GM12878 (cell line): Measurements from ENCODE around the gene FFAR3. TPM values are rescaled to one million over a fixed set of nuclear protein-coding genes. Genes with fewer than 3 reads are reported as not detected.

Experiments
- BCL3 ChIP-seq: IDR thresholded peaks from 2 replicates; pipeline ENCODE4 v1.6.1; 2011; ENCODE audit warnings: borderline replicate concordance, low read depth, mild to moderate bottlenecking, moderate library complexity, low read length; ENCODE audit not compliant: insufficient read depth, poor library complexity, severe bottlenecking
- CREB1 ChIP-seq: IDR thresholded peaks from 2 replicates; pipeline ENCODE4 v1.6.1; 2012; ENCODE audit warnings: low read depth, mild to moderate bottlenecking, inconsistent platforms
- DPF2 ChIP-seq: fragments of 450-650 bp; IDR thresholded peaks from 2 replicates; pipeline ENCODE4 v1.6.1; 2017; ENCODE audit warnings: mild to moderate bottlenecking
- ETV6 ChIP-seq, 2 experiments: fragments of 450-650 bp in 1 of 2; IDR thresholded peaks in 1 of 2; conservative IDR thresholded peaks in 1 of 2; 2 replicates each; pipeline ENCODE4 v1.6.1; 2014; ENCODE audit warnings: antibody characterized with exemption in 1 of 2, borderline replicate concordance in 1 of 2, low read depth in 1 of 2, mild to moderate bottlenecking in 1 of 2, moderate library complexity in 1 of 2
- EZH2 ChIP-seq: IDR thresholded peaks from 2 replicates; pipeline ENCODE4 v1.6.1; 2012; ENCODE audit warnings: low read depth, mild to moderate bottlenecking, control low read depth, inconsistent platforms, low read length, borderline replicate concordance; ENCODE audit not compliant: control insufficient read depth
- HCFC1 ChIP-seq: fragments of 150-350 bp; IDR thresholded peaks from 2 replicates; pipeline ENCODE4 v1.6.1; 2014; ENCODE audit warnings: low read length
- JUND ChIP-seq: IDR thresholded peaks from 2 replicates; pipeline ENCODE4 v1.6.1; 2012; ENCODE audit warnings: low read depth, mild to moderate bottlenecking, low read length, improper control_type of control experiment, moderate library complexity
- LARP7 ChIP-seq: fragments of 450-650 bp; IDR thresholded peaks from 2 replicates; pipeline ENCODE4 v1.6.1; 2017; ENCODE audit warnings: mild to moderate bottlenecking
- MXI1 ChIP-seq: fragments of 150-350 bp; IDR thresholded peaks from 2 replicates; pipeline ENCODE4 v1.6.1; 2011; ENCODE audit warnings: low read depth, mild to moderate bottlenecking, inconsistent platforms, low read length, improper control_type of control experiment
- NR2C1 ChIP-seq: fragments of 450-650 bp; IDR thresholded peaks from 2 replicates; pipeline ENCODE4 v1.6.1; 2017; ENCODE audit warnings: antibody characterized with exemption, mild to moderate bottlenecking, moderate library complexity
- NR2F1 ChIP-seq: fragments of 450-650 bp; conservative IDR thresholded peaks from 2 replicates; pipeline ENCODE4 v1.6.1; 2017; ENCODE audit warnings: mild to moderate bottlenecking
- NRF1 ChIP-seq: conservative IDR thresholded peaks from 2 replicates; pipeline ENCODE4 v1.6.1; 2011; ENCODE audit warnings: mild to moderate bottlenecking, low read depth, low read length, improper control_type of control experiment
- PAX5 ChIP-seq: IDR thresholded peaks from 2 replicates; pipeline ENCODE4 v1.6.1; 2011; ENCODE audit warnings: low read depth, low read length, borderline replicate concordance
- POU2F2 ChIP-seq: IDR thresholded peaks from 3 replicates; pipeline ENCODE4 v1.6.1; 2011; ENCODE audit warnings: low read depth, mild to moderate bottlenecking, low read length, borderline replicate concordance
- RAD51 ChIP-seq: fragments of 450-650 bp; IDR thresholded peaks from 2 replicates; pipeline ENCODE4 v1.6.1; 2016; ENCODE audit warnings: moderate library complexity, mild to moderate bottlenecking, inconsistent platforms
- RUNX3 ChIP-seq: IDR thresholded peaks from 2 replicates; pipeline ENCODE4 v1.6.1; 2012; ENCODE audit warnings: low read length, inconsistent platforms
- SIN3A ChIP-seq: IDR thresholded peaks from 2 replicates; pipeline ENCODE4 v1.6.1; 2012; ENCODE audit warnings: low read depth, low read length, improper control_type of control experiment
- TCF3 ChIP-seq: IDR thresholded peaks from 2 replicates; pipeline ENCODE4 v1.6.1; 2012; ENCODE audit warnings: low read depth, mild to moderate bottlenecking, low read length, borderline replicate concordance; ENCODE audit not compliant: insufficient read depth
- ZBTB4 ChIP-seq: fragments of 450-650 bp; formaldehyde crosslinking; IDR thresholded peaks from 2 replicates; pipeline ENCODE4 v1.4.0; 2022; ENCODE audit warnings: mild to moderate bottlenecking, moderate library complexity
- ZNF24 ChIP-seq: fragments of 450-650 bp; IDR thresholded peaks from 2 replicates; pipeline ENCODE4 v1.6.1; 2017; ENCODE audit warnings: antibody characterized with exemption, mild to moderate bottlenecking
- polyA plus RNA-seq, 11 experiments: library from polyadenylated mRNA; depleted of rRNA in 4 of 11; unstranded in 6 of 11; stranded (reverse) in 5 of 11; fragments of >200 nt; fragmentation: Nextera tagmentation in 4 of 11; fragmentation: Illumina TruSeq in 1 of 11; extraction: Ambion mirVana in 4 of 11; extraction: Trizol in 1 of 11; gene quantifications; 1 replicate in 1 of 11; 2 replicates in 10 of 11; pipeline versions ENCODE4 v1.2.1 to v1.2.3, GENCODE V29; 2011 to 2016; ENCODE audit warnings: inconsistent platforms in 2 of 11, missing spikeins in 2 of 11, low read depth in 1 of 11
- total RNA-seq, 4 experiments: library from RNA; depleted of rRNA in 3 of 4; stranded (reverse); fragments of >200 nt in 3 of 4; fragmentation: Illumina TruSeq in 1 of 4; extraction: Trizol in 1 of 4; gene quantifications; 2 replicates each; pipeline versions ENCODE4 v1.2.1 to v1.2.3, GENCODE V29; 2013 to 2021
- TF ChIP-seq, protein P1 (sequence below): fragments of 450-650 bp; IDR thresholded peaks from 2 replicates; pipeline ENCODE4 v1.6.1; 2017; ENCODE audit warnings: mild to moderate bottlenecking, low read depth, inconsistent platforms; ENCODE audit not compliant: poor library complexity, severe bottlenecking

The FFAR3 gene
- total and polyA plus RNA-seq, 10 of the 15 experiments (the other 5 are each of a cell fraction or from before 2014, with no cell fraction given), result 0.15 to 0.18 TPM; not detected in 8

DNA sequence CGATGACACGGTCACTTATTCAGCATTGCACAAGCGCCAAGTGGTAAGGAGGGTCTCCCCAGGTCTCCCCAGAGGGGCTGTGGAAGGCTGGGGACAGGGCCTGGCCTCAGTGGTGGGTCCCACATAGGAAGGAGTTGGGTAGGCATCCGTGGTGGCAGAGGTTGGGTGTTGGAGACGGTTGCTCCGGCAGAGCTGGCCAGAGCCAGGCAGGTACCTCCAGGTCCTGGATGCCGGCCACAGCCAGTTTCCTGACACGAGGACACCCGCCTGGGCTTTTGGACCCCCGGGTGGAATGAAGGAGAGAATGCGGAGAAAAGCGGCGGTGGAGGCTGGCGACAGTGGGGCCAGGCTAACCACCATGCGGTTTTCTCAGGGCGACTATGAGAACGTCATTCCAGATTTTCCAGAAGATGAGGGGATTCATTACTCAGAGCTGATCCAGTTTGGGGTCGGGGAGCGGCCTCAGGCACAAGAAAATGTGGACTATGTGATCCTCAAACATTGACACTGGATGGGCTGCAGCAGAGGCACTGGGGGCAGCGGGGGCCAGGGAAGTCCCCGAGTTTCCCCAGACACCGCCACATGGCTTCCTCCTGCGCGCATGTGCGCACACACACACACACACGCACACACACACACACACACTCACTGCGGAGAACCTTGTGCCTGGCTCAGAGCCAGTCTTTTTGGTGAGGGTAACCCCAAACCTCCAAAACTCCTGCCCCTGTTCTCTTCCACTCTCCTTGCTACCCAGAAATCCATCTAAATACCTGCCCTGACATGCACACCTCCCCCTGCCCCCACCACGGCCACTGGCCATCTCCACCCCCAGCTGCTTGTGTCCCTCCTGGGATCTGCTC lies 11.8 kb upstream of the FFAR3 start (continued):
- TF ChIP-seq, protein P1, sequence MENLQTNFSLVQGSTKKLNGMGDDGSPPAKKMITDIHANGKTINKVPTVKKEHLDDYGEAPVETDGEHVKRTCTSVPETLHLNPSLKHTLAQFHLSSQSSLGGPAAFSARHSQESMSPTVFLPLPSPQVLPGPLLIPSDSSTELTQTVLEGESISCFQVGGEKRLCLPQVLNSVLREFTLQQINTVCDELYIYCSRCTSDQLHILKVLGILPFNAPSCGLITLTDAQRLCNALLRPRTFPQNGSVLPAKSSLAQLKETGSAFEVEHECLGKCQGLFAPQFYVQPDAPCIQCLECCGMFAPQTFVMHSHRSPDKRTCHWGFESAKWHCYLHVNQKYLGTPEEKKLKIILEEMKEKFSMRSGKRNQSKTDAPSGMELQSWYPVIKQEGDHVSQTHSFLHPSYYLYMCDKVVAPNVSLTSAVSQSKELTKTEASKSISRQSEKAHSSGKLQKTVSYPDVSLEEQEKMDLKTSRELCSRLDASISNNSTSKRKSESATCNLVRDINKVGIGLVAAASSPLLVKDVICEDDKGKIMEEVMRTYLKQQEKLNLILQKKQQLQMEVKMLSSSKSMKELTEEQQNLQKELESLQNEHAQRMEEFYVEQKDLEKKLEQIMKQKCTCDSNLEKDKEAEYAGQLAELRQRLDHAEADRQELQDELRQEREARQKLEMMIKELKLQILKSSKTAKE, result peak; percentile 92
- no peak for TF ChIP-seq NR2C1
- TF ChIP-seq HCFC1, result no peak
- peak; percentile 81; the same call in 1 of the 2 replicates for TF ChIP-seq PAX5
- peak; percentile 44 for TF ChIP-seq NRF1
- no peak for TF ChIP-seq SIN3A
- no peak for TF ChIP-seq ZNF24
- TF ChIP-seq CREB1, result peak; percentile 70
- peak; percentile 80 for TF ChIP-seq BCL3
- TF ChIP-seq RAD51, result peak; percentile 69
- peak; percentile 91 for TF ChIP-seq DPF2
- no peak for TF ChIP-seq EZH2
- TF ChIP-seq NR2F1, result peak; percentile 46; the same call in 1 of the 2 replicates
- peak; percentile 87; the same call in 2 of the 3 replicates for TF ChIP-seq POU2F2
- peak; percentile 79 for TF ChIP-seq RUNX3
- TF ChIP-seq ETV6 (conservative IDR thresholded peaks at IDR 0.05 in 1 of 2, IDR thresholded peaks at IDR 0.05 in 1 of 2; ENCODE audit: borderline replicate concordance in 1 of 2, low read depth in 1 of 2), result peak in 1 of 2 experiments; percentile 57; a peak in 1 of 4 replicates
- no peak; the same call in 1 of the 2 replicates for TF ChIP-seq LARP7
- TF ChIP-seq ZBTB4, result peak; percentile 8; the same call in 1 of the 2 replicates
- peak; percentile 7; the same call in 1 of the 2 replicates for TF ChIP-seq JUND
- TF ChIP-seq TCF3, result peak; percentile 72; the same call in 1 of the 2 replicates
- TF ChIP-seq MXI1, result peak; percentile 84
